ENCODE measurements around the gene TADA2A. TPM values are rescaled to one million over a fixed set of nuclear protein-coding genes. Genes with fewer than 3 reads are reported as not detected.

The TADA2A gene
- total and polyA plus RNA-seq, 2 of the 8 experiments (the other 6 are each of a cell fraction or from before 2014, with no cell fraction given), result 8.4 to 18.5 TPM

- TF ChIP-seq, protein P1, sequence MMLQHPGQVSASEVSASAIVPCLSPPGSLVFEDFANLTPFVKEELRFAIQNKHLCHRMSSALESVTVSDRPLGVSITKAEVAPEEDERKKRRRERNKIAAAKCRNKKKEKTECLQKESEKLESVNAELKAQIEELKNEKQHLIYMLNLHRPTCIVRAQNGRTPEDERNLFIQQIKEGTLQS (IDR thresholded peaks at IDR 0.05; ENCODE audit: insufficient read depth, low read depth, low read length), result no peak
Observed at GRCh38 chr17:37430051-37430627, 23.5 kb downstream of the TADA2A start (continued).
